Common myeloid progenitor, CD34-positive (primary cell): ENCODE data around the gene DEFB113. TPM values are rescaled to one million over a fixed set of nuclear protein-coding genes. Genes with fewer than 3 reads are reported as not detected.

Experiments
- CTCF ChIA-PET: fragments of 350-600 bp; sonication (Branson Sonifier 250); formaldehyde crosslinking; loops from one replicate; lab custom pipeline; 2021; ENCODE audit warnings: antibody characterized with exemption; lab: Charles Lee
- POLR2A ChIA-PET: fragments of 350-600 bp; sonication (Branson Sonifier 250); formaldehyde crosslinking; loops from one replicate; lab custom pipeline; 2021; ENCODE audit warnings: antibody characterized with exemption; lab: Charles Lee
- DNase-seq, 3 donors: peaks; one replicate each; pipeline versions ENCODE4 v3.0.0 to v3.0.0-alpha.2; 2013
- H3K27ac ChIP-seq, 2 experiments: 1 replicate in 1 of 2; 2 replicates in 1 of 2; pipeline ENCODE4 v1.7.0; 2013; ENCODE audit warnings: inconsistent platforms in 2 of 2, low read length in 2 of 2, mild to moderate bottlenecking in 2 of 2, low read depth in 1 of 2, moderate library complexity in 1 of 2; ENCODE audit not compliant: severe bottlenecking in 2 of 2, insufficient read depth in 1 of 2, poor library complexity in 1 of 2
- H3K27me3 ChIP-seq, 5 experiments: replicated peaks in 2 of 5; 1 replicate in 3 of 5; 2 replicates in 2 of 5; pipeline versions ENCODE4 v1.6.1 to v1.7.0; 2013; ENCODE audit warnings: low read length in 4 of 5, mild to moderate bottlenecking in 2 of 5, moderate library complexity in 2 of 5, inconsistent platforms in 1 of 5; ENCODE audit not compliant: insufficient read depth in 5 of 5, control insufficient read depth in 4 of 5
- H3K36me3 ChIP-seq, 4 experiments: 1 replicate in 2 of 4; 2 replicates in 2 of 4; pipeline versions ENCODE4 v1.6.1 to v1.7.0; 2013; ENCODE audit warnings: low read length in 3 of 4, control low read depth in 1 of 4, mild to moderate bottlenecking in 1 of 4; ENCODE audit not compliant: control insufficient read depth in 4 of 4, insufficient read depth in 4 of 4
- H3K4me1 ChIP-seq, 4 experiments: 1 replicate in 3 of 4; 2 replicates in 1 of 4; pipeline versions ENCODE4 v1.6.1 to v1.7.1; 2013; ENCODE audit warnings: low read length in 3 of 4, mild to moderate bottlenecking in 3 of 4, control low read depth in 1 of 4, inconsistent platforms in 1 of 4, moderate library complexity in 1 of 4; ENCODE audit not compliant: control insufficient read depth in 4 of 4, insufficient read depth in 4 of 4; ENCODE audit errors: control extremely low read depth in 1 of 4
- H3K4me3 ChIP-seq, 7 experiments: 1 replicate in 4 of 7; 2 replicates in 3 of 7; pipeline versions ENCODE4 v1.5.1 to v1.7.0; 2013; ENCODE audit warnings: mild to moderate bottlenecking in 7 of 7, low read length in 6 of 7, moderate library complexity in 6 of 7, inconsistent platforms in 2 of 7, low read depth in 2 of 7, control low read depth in 1 of 7; ENCODE audit not compliant: insufficient read depth in 4 of 7, control insufficient read depth in 1 of 7; ENCODE audit errors: extremely low read depth in 1 of 7
- H3K9me3 ChIP-seq, 5 experiments: 1 replicate in 4 of 5; 2 replicates in 1 of 5; pipeline versions ENCODE4 v1.6.1 to v1.7.1; 2013; ENCODE audit warnings: low read length in 4 of 5, mild to moderate bottlenecking in 2 of 5, inconsistent platforms in 1 of 5, low read depth in 1 of 5, moderate library complexity in 1 of 5; ENCODE audit not compliant: control insufficient read depth in 4 of 5, insufficient read depth in 2 of 5; ENCODE audit errors: control extremely low read depth in 1 of 5
- WGBS: methylation state at CpG from one replicate; pipeline ENCODE4 v1.1.5; 2013; ENCODE audit not compliant: insufficient coverage; 5-methylcytosine and 5-hydroxymethylcytosine counted together
- polyA plus RNA-seq: library from polyadenylated mRNA; unstranded; fragments of 120-200 nt; gene quantifications from one replicate; pipeline ENCODE4 v1.2.1, GENCODE V29; 2013

The DEFB113 gene, protein sequence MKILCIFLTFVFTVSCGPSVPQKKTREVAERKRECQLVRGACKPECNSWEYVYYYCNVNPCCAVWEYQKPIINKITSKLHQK
- polyA plus RNA-seq: not detected

DNA sequence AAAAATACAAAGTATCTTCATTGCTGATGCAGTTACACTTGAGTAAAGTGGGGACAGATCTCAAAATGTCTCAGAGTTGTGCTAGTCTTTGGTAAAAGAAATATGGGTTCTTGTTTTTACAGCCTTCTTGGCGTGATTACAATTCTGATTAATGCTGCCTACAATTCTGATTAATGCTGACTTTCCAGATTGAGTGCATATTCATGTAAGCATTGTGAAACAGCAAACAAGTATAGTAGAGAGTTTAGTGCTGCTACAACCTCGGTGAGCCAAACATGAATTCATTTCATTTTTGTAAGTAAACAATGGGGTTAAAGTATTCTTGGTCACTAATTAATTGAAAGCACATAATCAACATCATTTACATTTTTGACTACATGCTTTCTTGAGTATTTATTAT, at the start of gene DEFB113:
Gene DEFB113 (minus strand): TSS at position 21 of the 400 bp plus-strand sequence. CDS start 0 bp downstream, at position 21.
- POLR2A ChIA-PET: no interaction called here

DNA sequence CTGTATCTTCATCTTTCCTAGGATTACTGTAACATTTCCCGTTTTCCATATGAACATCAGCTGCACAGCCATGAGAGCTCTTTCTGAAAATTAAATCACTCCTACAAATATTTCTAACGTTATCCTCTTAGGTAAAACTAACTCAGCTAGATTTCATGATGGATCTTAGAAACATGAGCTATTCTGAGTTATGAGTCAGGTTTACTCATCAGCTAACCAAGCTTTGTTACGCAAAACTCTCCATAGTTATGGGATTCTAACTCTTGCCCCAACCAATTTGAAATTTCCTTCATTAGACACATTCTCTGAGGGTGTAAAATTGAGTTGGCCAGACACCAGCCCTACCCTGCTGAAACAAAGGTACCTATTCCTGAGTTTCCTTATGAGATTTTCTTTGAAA, 38.4 kb upstream of the DEFB113 start:
- Histone ChIP-seq H3K27ac (no peak overlapping the region), H3K4me1 (no peaks in the 10 kb centered on the region), H3K27me3 (no peaks in the 10 kb centered on the region), H3K9me3 (no peaks in the 10 kb centered on the region), H3K4me3 (no peak overlapping the region), H3K36me3 (no peaks in the 10 kb centered on the region)
- POLR2A ChIA-PET: no interaction called here
- CTCF ChIA-PET: no interaction called here
- no peak for DNase-seq
- WGBS: 100% methylated on average over 1 of the region's 3 CpGs

More for the DNA sequence above, at the start of gene DEFB113:
- Histone ChIP-seq H3K36me3 (no peaks in the 10 kb centered on the region), H3K4me3 (no peak within 1 kb of the TSS), H3K4me1 (no peaks in the 10 kb centered on the region), H3K27me3 (no peaks in the 10 kb centered on the region), H3K9me3 (no peaks in the 10 kb centered on the region), H3K27ac (no peak within 1 kb of the TSS)
- DNase-seq: no peak
- WGBS: 100% methylated on average over 1 of the region's 2 CpGs
- CTCF ChIA-PET: no interaction called here

DNA sequence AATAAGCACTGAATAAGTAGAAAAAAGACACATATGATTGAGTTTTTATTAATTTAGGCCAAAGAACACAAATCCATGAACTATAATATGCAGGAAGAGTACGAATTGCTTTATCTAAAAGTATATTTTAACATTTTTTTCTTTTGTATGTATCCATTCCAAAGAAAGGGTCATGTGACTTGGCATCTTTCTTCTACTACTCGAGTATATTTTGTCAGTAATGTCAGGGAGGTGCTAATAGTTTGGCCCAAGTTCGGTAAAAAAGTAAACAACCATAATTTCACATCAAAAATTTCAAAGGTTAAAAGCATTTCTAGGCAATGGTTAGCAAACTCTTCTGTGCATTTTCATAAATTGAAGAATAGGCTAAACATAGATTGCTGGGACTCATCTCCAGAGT, 33.7 kb upstream of the DEFB113 start:
- Histone ChIP-seq H3K36me3 (no peaks in the 10 kb centered on the region), H3K27ac (no peak overlapping the region), H3K27me3 (no peaks in the 10 kb centered on the region), H3K4me3 (no peak overlapping the region), H3K9me3 (no peaks in the 10 kb centered on the region), H3K4me1 (no peaks in the 10 kb centered on the region)
- no peak for DNase-seq
- no CpG with 5 or more reads among the region's 3 CpGs for WGBS
- ChIA-PET POLR2A (no interaction called here), CTCF (no interaction called here)

DNA sequence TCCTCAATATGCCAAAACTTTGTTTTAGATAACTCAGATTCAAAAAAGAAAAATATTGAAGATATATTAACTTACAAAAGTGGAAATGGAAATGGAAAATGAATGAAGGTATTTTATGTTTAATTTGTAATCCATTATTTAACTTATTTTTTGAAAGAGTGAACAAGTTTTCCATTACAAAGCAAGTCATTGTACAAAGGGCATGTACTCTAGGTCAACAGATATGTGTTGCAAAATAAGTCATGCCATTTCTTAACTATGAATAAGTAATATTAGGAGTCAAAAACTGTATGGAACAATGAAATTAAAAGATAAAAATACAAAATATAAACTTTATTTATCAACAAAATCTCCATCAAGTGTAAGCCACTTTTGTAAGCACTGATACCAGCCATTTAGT, 25.9 kb upstream of the DEFB113 start:
- DNase-seq: no peak
- CTCF ChIA-PET: no interaction called here
- no peaks in the 10 kb centered on the region for H3K27me3 ChIP-seq
- H3K4me3 ChIP-seq: no peak overlapping the region
- no peaks in the 10 kb centered on the region for H3K4me1 ChIP-seq
- no peak overlapping the region for H3K27ac ChIP-seq
- no peaks in the 10 kb centered on the region for H3K9me3 ChIP-seq
- H3K36me3 ChIP-seq: no peaks in the 10 kb centered on the region
- POLR2A ChIA-PET: no interaction called here

DNA sequence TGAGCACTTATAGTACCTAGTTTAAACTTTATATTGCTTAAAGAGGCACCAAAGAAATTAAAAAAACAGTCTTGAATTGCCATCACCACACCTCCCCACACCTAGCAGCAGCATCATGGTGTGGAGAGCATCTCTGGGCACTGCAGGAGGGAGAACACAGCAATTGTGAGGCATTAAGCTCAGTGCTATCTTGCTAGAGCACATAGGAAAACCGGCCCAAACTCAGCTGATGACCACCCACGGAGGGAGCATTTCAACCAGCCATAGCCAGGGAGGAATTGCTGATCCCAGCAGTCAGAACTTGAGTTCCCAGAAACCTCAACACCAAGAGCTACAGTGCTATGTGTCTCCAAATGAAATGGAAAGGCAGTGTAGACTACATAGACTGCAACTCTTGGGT, 19.5 kb upstream of the DEFB113 start:
- Histone ChIP-seq H3K27me3 (no peaks in the 10 kb centered on the region), H3K4me1 (no peaks in the 10 kb centered on the region), H3K4me3 (no peak overlapping the region), H3K36me3 (no peaks in the 10 kb centered on the region), H3K27ac (no peak overlapping the region), H3K9me3 (no peaks in the 10 kb centered on the region)
- WGBS: 100% methylated on average over 2 of the region's 2 CpGs
- DNase-seq: no peak
- ChIA-PET POLR2A (no interaction called here), CTCF (interaction anchor here (1.0 kb wide), 1 partner anchor 8 kb away, joined by 4 read pairs; no protein-coding TSS in a partner anchor)

DNA sequence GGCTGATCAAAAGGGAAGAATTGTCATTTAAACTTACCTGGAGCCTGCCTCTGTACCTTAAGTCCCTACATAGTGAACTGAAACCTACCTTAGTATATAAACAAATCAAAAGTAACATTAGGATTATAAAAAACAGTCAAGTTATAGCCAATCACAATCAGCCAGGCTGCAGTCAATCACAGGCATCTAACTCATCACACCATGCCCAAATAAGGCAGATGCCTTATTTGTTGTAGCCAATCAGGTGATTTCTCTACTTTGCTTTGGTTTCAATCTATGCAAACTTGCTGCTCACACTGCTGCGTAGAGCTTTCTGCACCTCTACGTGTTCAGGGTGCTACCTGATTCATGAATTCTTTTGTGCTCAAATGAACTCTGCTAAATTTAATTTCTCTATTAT, 18.3 kb upstream of the DEFB113 start:
- Histone ChIP-seq H3K4me1 (no peaks in the 10 kb centered on the region), H3K27me3 (no peaks in the 10 kb centered on the region), H3K9me3 (no peaks in the 10 kb centered on the region), H3K36me3 (no peaks in the 10 kb centered on the region), H3K4me3 (no peak overlapping the region), H3K27ac (no peak overlapping the region)
- ChIA-PET CTCF (no interaction called here), POLR2A (no interaction called here)
- no peak for DNase-seq
- WGBS: 100% methylated on average over 1 of the region's 2 CpGs

DNA sequence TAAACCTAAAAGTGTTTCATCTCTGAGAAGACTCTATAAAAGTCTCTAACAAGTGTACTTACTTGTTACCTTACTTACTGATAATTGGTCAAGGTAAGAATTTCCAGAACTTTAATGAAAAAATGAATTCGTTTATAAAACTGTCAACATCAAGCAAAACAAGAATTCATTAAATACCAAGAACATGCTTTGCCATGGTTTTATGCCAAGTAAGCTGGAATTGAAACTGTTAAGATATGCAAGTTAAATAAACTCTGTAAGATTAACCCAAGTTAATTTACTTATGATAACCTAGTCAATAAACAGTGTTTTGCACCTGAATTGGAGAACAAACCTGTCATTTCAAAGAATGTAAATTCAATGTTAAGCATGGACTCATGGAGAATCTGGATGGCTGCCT, 17.1 kb upstream of the DEFB113 start:
- no peak overlapping the region for H3K27ac ChIP-seq
- no peak for DNase-seq
- ChIA-PET CTCF (no interaction called here), POLR2A (no interaction called here)
- no CpG with 5 or more reads among the region's 1 CpG for WGBS
- no peaks in the 10 kb centered on the region for H3K27me3 ChIP-seq
- H3K4me3 ChIP-seq: no peak overlapping the region
- H3K36me3 ChIP-seq: no peaks in the 10 kb centered on the region
- no peaks in the 10 kb centered on the region for H3K4me1 ChIP-seq
- H3K9me3 ChIP-seq: no peaks in the 10 kb centered on the region
